Non-pigmented ciliary epithelial cell (primary cell): ENCODE results near the gene UBE2O.

Experiments used
- DNase-seq: peaks from one replicate; pipeline ENCODE4 v3.0.0-alpha.2; 2010; ENCODE audit warnings: low read depth

UBE2O gene

GRCh38 chr17:76439314-76439928, 13.5 kb downstream of the UBE2O start:
- no peak for DNase-seq

DNA sequence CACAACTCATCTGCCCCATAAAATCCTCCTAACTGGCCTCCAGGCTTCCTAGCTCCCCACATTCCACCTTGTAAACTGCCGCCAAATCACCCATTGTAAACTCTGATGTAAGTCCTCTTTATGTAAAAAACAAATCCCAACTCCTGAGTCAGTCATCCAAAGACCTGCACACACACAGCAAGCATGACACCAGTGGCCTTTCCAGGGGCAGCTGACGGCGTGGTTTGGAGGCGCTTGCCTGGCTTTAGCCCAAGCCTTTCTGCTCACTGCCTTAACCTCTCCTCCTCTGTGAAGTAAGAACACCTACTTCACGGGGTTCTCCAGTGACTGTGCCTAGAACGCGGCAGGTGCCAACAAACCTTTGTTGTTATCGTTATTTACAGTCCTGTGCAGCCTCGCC, 14.0 kb downstream of the UBE2O start:
- DNase-seq, result no peak

GRCh38 chr17:76437467-76438402, 15.2 kb downstream of the UBE2O start:
- DNase-seq, result no peak

GRCh38 chr17:76435751-76436150, 17.2 kb downstream of the UBE2O start:
- DNase-seq, result no peak

DNA sequence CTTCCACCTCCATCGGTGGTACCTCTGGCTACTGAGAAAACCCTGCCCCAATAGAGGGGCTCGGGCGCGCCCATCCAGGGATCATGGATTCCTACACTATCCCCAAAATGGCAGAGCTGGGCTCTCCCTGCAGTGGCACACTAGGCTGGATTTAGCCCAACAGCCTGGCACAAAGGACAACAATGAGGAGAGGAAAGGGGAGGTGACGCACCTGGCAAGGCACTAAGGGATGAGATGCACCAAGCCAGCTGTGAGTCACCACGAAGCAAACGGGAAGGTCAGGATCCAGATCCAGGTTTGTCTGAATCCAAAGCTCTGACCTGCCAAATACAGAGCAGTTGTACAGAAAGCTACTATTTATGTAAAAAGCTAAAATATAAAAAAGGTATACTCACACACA, 18.1 kb downstream of the UBE2O start:
- no peak for DNase-seq

DNA sequence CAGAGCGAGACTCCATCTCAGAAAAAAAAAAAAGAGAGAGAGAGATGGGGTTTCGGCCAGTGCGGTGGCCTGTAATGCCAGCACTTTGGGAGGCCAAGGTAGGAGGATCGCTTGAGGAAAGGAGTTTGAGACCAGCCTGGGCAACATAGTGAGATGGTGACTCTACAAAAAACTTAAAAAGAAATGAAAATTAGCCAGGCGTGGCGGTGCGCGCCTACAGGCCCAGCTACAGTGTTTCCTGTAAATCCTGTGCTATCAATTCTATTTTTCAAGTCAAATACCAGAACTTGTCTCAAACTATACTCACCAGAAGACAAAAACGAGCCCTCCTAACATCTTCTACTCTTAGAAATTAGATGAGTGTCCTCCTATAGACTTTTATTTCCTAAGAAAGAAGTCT, 19.3 kb downstream of the UBE2O start:
- no peak for DNase-seq

GRCh38 chr17:76432712-76433336, 20.1 kb downstream of the UBE2O start:
- no peak for DNase-seq

GRCh38 chr17:76432004-76432403, 20.9 kb downstream of the UBE2O start:
- DNase-seq, result no peak

DNA sequence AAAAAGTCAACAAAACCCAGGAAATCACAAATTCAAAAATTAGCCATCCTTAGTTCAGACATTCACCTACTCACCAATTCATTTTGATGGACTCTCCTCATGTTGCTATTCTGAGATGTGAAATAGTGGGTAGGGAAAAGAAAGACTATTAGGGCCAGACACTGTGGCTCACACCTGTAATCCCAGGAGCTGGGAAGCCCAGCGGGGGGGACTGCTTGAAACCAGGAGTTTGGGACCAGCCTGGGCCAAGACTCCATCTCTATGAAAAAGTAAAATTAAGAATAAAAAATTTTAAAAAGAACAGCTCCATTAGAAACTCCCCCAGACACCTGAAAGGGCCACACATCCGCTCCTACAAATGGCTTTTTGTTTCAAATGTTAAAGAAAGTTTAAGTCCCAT, 21.4 kb downstream of the UBE2O start:
- DNase-seq, result no peak

DNA sequence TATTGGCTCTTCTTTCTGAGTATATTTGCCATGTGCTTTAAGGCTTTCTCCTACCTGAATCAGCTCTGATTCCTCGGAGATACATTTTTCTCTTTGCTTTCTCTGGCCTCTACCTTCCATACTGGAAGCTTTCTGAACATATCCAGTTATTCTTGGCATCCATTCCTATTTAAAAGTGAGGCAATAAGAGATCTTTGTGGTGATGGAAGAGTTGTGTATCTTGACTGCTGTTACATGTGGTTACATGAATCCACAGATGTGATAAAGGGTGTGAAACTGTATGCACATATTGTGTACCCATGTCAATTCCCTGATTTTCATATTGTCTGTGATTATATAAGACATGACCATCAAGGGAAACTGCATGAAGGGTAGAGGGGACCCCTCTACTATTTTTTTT, 24.4 kb downstream of the UBE2O start:
- DNase-seq, result no peak

DNA sequence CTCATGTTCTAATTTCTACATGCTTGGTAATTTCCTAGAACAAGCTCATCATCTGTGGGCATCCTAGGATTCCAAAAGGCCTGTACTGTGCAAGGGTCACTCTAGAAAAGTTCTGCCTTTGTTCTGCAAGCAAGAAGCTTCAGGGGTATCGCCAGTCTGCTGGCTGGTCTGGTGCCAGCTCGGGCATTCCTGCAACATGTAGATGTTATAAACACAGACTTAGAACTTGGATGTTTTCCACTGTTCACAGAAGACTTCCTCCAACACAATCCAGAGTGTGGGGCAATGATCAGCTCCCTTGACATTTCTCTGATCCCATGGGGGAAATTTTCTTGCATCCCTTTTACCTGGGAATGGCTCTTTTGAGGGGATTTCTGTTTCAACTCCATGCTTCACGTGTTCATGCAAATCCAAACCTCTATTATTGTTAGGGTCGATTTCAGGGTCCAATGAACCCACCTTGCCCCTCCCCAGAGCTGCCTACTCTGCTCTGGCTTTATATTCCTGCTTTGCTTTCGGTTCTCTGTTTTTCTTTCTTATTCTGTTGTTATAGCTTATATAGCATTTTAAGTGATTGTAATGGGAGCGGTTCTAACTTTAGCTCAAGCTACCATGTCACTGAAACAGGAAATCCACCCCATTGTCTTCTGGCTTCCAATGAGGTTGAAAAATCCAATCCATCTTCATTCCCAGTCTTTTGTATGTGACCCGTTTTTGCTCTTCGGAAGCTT, 25.3 kb downstream of the UBE2O start:
- DNase-seq, result no peak

GRCh38 chr17:76426853-76427252, 26.1 kb downstream of the UBE2O start:
- DNase-seq, result no peak

DNA sequence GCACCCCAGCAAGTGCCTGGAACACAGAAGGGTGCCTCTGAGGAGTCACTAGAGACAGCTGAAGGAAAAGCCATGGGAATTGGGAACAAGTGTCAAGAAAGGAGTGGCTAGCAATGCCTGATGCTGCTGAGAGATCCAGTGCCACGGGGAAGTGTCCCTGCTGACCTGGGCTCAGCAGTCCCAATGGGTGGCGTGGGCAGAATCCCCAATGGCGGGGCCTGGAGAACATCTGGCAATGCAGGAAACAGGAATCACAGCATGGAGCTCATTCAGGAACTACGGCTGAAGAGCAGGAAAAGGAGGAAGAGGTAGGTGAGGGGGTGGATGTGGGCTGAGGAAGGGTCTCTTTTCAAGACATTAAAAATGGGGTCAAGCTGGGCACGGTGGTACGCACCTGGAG, 30.1 kb downstream of the UBE2O start:
- no peak for DNase-seq

DNA sequence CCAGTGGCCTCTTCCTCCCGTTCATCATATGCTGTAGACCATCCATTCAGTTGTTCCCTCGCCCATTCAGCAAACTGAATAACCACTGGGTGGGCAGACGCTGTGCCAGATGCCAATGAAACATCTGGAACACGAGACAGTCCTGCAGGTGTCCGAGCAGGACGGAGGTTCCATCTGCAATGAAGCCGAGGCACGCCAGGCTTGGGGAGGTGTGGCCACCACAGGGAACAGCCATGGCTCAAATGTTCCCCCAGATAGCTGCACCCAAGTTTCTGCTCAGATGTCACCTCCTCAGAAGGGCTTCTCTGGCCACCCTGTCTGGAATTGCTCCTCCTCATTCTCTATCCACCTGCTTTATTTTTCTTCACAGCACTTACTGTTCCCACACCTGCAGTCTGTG, 30.5 kb downstream of the UBE2O start:
- no peak for DNase-seq

DNA sequence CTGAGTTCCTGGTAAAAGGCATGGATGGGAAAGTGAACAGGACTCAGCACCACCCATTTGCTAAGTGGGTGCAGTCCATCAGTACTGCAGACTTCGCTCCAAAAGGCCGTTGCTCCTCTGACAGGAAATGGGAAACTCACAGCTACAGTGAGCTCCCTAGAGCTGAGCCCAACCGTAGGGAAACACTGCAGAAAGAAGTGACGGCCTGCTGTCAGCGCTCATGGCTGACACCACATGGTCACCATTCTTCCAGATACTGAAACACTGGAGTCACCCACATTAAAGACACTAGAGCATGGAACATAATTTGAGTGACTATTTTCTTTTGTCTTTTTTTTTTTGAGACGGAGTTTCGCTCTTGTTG, 31.9 kb downstream of the UBE2O start:
- no peak for DNase-seq

- DNase-seq, result no peak
Measured at GRCh38 chr17:76420356-76421043, 32.5 kb downstream of the UBE2O start.

GRCh38 chr17:76419576-76420260, 33.2 kb downstream of the UBE2O start:
- no peak for DNase-seq

- DNase-seq, result no peak
Measured at GRCh38 chr17:76417499-76418143, 35.3 kb downstream of the UBE2O start.

DNA sequence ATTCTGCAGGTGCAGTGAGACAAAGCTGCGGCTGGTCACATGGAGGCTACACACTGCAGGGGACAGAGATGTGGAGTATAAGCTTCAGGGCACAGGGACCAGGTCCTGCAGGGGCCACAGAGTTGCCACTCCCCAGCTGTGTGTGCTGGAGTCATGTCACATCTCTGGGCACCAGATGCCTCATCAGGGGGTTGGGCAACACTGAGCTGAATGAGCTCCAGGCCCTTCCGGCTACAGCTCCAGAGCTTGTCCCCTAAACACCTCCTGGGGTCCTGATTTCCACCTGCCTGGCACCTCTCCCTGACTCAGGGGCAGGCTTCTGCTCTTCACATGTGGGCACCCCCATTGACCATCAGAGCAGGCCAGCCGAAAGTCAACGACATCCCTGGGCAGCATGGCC, 36.1 kb downstream of the UBE2O start:
- no peak for DNase-seq

GRCh38 chr17:76416457-76416856, 36.5 kb downstream of the UBE2O start:
- no peak for DNase-seq

DNA sequence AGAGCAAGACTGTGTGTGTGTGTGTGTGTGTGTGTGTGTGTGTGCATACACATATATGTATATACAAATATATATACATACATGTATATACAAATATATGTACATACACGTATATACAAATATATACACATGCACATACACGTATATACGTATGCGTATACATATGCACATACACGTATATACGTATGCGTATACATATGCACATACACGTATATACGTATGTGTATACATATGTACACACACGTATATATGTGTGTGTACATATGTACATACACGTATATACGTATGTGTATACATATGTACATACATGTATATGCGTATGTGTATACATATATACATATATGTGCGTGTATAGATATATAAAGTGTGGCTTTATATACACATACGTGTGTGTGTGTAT, 37.2 kb downstream of the UBE2O start:
- DNase-seq, result no peak
